T-helper 2 cell treated with Interferon-gamma antibody and Interleukin-4, amounts not matched to agents 5 μg/mL and 100 μg/mL, for 36 hours (primary cell): ENCODE results near the gene RAD51AP1.
"Not testable (repeated sequence)": the region's sequence is repeated elsewhere in the genome, so short reads cannot be mapped to it uniquely, and the experiment has no call there.

Experiments
- DNase-seq: peaks from one replicate; pipeline ENCODE4 v3.0.0; 2021; ENCODE audit warnings: low spot score
- H3K27ac Mint-ChIP-seq: one replicate; pipeline ENCODE4 v1.8.0; 2021; ENCODE audit warnings: mild to moderate bottlenecking, mixed read lengths
- H3K27me3 Mint-ChIP-seq: one replicate; pipeline ENCODE4 v1.8.0; 2021; ENCODE audit warnings: low read depth, mixed read lengths
- H3K36me3 Mint-ChIP-seq: one replicate; pipeline ENCODE4 v1.8.0; 2021; ENCODE audit warnings: low read depth, mixed read lengths
- H3K4me1 Mint-ChIP-seq: one replicate; pipeline ENCODE4 v1.8.0; 2021; ENCODE audit warnings: low read depth, mixed read lengths
- H3K4me3 Mint-ChIP-seq: one replicate; pipeline ENCODE4 v1.8.0; 2022; ENCODE audit warnings: mild to moderate bottlenecking, moderate library complexity, mixed read lengths
- H3K9me3 Mint-ChIP-seq: one replicate; pipeline ENCODE4 v1.8.0; 2021; ENCODE audit warnings: mixed read lengths

RAD51AP1 gene

DNA sequence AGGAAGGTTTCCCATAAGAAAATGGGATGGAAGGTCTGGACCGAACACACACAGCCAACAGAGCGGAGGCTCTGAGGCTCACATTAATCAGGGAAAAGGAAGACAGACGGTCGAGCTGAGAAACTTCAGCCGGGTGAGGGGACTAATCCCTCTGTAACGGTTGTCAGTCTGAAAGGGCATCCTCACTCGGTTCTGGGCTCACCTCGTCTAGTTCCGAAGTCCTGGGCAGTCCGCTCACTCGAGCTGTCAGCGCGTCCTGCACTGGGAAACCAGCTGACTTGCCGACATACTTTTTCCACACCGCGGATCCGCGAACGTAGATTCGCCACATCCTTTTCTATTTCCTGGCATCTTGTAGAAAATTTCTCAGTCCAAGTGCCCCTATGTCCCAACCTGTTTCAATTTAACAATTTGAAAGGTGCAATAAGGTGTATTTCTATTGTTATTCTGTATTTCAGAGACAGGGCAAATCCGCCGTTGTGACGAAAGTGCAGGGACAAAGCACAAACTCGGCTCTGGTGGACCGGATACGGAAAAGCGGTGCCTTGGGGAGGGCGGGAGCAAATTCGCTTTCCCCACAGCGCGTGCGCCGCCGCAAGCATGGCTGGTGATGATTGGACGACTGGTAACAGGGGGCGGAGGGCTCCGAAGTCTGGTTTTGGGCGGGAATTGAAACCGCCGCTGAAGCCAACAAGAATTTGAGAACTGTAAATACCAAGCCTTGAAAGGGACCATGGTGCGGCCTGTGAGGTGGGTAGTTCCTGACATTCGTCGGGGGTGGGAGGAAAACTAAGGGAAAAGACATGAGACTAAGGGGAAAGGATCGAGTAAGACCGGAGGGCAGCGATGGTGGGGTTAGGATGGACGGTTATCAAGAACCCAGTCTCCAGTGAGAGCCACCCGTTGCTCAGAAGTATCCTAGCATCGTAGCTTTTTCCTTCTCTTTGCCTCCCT is at the start of gene RAD51AP1:
TSS of gene RAD51AP1 (plus strand) at position 684 of the 954 bp plus-strand sequence. CDS start at position 734, 50 bp downstream.
- no peaks in the 10 kb centered on the region for H3K9me3 Mint-ChIP-seq
- peaks cover 9% of the 10 kb centered on the region for H3K36me3 Mint-ChIP-seq
- H3K27me3 Mint-ChIP-seq = no peaks in the 10 kb centered on the region
- peaks cover 31% of the 10 kb centered on the region for H3K4me1 Mint-ChIP-seq
- H3K27ac Mint-ChIP-seq = peak within 1 kb of the TSS; percentile 95
- peak; percentile 94 for DNase-seq
- peak within 1 kb of the TSS; percentile 96 for H3K4me3 Mint-ChIP-seq

DNA sequence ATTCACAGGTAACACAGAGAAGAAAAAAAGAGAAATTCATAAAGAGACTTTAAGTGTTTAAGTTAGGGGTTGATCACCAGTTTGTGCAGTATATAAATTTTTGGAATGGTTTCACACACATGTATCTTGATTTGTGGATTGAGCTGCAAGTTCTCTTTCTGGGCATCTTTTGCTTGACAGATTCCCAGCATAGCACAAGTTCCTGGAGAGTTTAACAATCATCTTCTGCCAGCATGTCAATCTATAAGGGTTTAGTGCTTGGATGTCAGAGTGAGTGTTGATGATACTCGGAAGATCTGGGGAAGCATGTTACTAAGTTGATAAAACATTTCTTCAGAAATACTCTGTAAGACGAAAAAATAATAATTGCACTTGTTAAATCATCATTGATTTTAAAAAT is 49.1 kb upstream of the RAD51AP1 start:
- no peaks in the 10 kb centered on the region for H3K27me3 Mint-ChIP-seq
- H3K36me3 Mint-ChIP-seq = peaks cover 20% of the 10 kb centered on the region
- no peak for DNase-seq
- H3K4me1 Mint-ChIP-seq = peaks cover 6% of the 10 kb centered on the region
- no peak overlapping the region for H3K27ac Mint-ChIP-seq
- H3K4me3 Mint-ChIP-seq = no peak overlapping the region
- no peaks in the 10 kb centered on the region for H3K9me3 Mint-ChIP-seq

DNA sequence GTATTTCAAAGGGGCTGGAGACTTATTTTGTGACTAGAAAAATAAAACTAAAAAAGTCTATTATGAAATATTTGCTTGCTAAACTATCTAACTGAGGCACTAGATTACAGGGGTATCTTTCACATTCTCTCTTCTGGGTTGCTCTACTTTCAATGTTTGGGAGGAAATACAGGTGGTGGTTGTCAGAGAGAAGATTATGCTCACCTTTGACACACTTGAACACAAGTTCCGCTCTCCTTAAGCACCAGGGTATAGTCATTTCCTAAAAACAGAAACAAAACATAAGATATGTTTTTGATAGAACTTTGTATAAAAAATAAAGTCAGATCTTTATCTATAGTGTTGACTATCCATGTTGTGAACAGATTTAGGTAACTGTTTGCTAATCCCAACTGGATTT is 47.7 kb upstream of the RAD51AP1 start:
- H3K4me3 Mint-ChIP-seq = no peak overlapping the region
- H3K4me1 Mint-ChIP-seq = peaks cover 3% of the 10 kb centered on the region
- DNase-seq = no peak
- H3K27ac Mint-ChIP-seq = no peak overlapping the region
- H3K9me3 Mint-ChIP-seq = no peaks in the 10 kb centered on the region
- H3K36me3 Mint-ChIP-seq = peaks cover 24% of the 10 kb centered on the region
- no peaks in the 10 kb centered on the region for H3K27me3 Mint-ChIP-seq

DNA sequence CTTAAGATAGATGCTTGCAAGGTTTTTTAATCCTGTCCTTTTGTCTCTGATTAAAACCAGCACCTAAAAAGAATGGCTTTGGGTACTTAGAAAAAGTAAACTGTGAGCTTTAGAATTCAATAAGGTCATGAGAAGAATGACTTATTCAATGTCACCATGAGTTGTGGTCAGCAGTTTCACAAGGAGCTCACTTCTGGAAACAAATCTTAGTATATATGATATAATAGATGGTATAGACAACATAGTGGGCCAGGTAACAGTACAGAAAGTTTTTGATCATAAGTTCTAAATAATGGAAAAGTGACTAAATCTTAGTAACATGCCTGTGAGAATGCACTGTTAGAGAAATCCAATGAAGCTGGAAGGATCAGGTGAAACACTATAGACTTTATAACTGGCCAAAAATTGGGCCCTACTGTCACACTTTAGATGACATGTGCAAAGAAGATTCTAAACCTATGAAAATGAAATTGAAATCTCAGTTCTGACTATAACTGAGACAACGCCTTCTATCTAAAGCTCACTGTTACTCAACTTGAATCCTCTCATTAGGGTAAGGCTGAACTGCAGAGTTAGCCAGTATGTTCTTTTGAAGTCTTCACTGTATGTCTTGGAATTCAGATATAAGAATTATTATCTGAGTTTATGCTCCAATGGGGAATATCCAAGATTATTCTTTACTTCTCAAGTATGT is 42.4 kb upstream of the RAD51AP1 start:
- Mint-ChIP-seq H3K9me3 (no peaks in the 10 kb centered on the region), H3K27ac (no peak overlapping the region), H3K36me3 (peaks cover 48% of the 10 kb centered on the region), H3K4me3 (no peak overlapping the region), H3K27me3 (no peaks in the 10 kb centered on the region), H3K4me1 (peaks cover 18% of the 10 kb centered on the region)
- no peak for DNase-seq

GRCh38 chr12:4499186-4499585 is 39.5 kb upstream of the RAD51AP1 start:
- no peak overlapping the region for H3K4me3 Mint-ChIP-seq
- no peaks in the 10 kb centered on the region for H3K9me3 Mint-ChIP-seq
- H3K27me3 Mint-ChIP-seq = no peaks in the 10 kb centered on the region
- H3K27ac Mint-ChIP-seq = no peak overlapping the region
- peaks cover 58% of the 10 kb centered on the region for H3K36me3 Mint-ChIP-seq
- no peak for DNase-seq
- peaks cover 18% of the 10 kb centered on the region for H3K4me1 Mint-ChIP-seq

DNA sequence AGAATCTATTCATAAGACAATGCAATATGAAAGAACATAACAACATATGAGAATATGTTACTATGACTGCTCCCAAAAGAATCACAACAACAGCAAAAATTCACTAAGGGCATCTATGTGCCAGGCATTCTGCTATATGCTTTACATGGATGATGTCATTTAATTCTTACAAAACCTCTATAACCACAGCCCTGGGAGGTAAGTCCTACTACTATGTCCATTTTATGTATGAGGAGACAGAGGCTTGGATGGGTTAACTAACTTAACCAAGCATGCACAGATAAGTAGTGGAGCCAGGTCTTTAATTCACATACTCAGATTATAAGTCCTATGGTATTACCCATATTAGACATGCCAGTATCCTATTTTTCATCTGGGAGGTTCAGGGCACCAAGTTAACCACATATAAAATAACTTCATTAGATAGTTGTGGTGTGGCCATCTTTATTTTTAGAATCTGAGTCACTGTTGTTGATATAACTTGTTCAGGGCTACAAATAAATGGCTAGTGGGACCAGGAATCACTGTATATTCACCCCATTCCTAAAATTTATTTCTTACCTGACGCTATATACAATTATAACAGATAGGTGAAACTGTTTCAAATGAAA is 33.2 kb upstream of the RAD51AP1 start:
- no peak overlapping the region for H3K4me3 Mint-ChIP-seq

DNA sequence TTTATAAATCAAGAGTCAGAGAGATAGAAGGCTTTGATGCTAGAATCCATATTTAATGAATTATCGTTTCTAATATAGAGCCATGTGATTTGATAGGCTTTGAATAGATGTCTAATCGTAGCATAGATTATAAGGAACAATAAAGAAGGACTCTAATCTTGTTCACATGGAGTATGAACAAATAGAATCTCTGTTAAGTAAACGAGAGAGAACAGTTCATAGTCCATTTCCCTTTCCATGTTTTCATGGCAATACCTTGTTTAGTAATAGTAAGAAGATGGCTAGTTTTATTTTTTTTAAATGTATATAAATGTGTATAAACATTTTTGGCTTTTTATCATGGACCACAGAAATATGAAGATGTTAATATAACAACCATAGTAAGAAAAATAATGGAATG is 32.3 kb upstream of the RAD51AP1 start:
- Mint-ChIP-seq H3K4me3 (peak overlapping the region; percentile 60), H3K4me1 (peaks cover 22% of the 10 kb centered on the region), H3K27ac (peak overlapping the region; percentile 83), H3K9me3 (no peaks in the 10 kb centered on the region), H3K27me3 (no peaks in the 10 kb centered on the region), H3K36me3 (peaks cover 26% of the 10 kb centered on the region)
- no peak for DNase-seq

More for the DNA sequence above, 33.2 kb upstream of the RAD51AP1 start:
- H3K4me1 Mint-ChIP-seq = peaks cover 22% of the 10 kb centered on the region
- no peaks in the 10 kb centered on the region for H3K9me3 Mint-ChIP-seq
- peak overlapping the region; percentile 33 for H3K27ac Mint-ChIP-seq
- H3K36me3 Mint-ChIP-seq = peaks cover 28% of the 10 kb centered on the region
- no peaks in the 10 kb centered on the region for H3K27me3 Mint-ChIP-seq
- DNase-seq = no peak

DNA sequence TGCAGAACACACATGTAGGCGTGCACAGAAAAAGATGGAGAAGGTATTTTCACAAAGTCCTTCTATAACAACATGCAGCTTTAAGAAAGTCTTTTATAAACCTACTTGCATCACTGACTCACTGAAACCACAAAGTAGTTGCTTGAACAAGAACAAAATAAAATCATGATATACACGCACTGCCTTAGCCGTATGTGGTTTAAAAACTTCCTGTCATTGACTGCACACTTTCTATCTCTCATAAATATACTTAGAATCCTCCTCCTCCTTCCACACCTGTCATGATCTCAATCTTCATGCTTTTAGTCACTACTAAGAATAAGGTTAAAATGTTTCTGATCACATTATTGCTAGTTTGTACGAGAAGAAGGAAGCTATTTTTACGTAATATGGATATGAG is 31.8 kb upstream of the RAD51AP1 start:
- H3K4me3 Mint-ChIP-seq = peak overlapping the region; percentile 60
- H3K27me3 Mint-ChIP-seq = no peaks in the 10 kb centered on the region
- peaks cover 22% of the 10 kb centered on the region for H3K4me1 Mint-ChIP-seq
- DNase-seq = peak; percentile 52
- peak overlapping the region; percentile 83 for H3K27ac Mint-ChIP-seq
- H3K9me3 Mint-ChIP-seq = no peaks in the 10 kb centered on the region
- H3K36me3 Mint-ChIP-seq = peaks cover 23% of the 10 kb centered on the region

DNA sequence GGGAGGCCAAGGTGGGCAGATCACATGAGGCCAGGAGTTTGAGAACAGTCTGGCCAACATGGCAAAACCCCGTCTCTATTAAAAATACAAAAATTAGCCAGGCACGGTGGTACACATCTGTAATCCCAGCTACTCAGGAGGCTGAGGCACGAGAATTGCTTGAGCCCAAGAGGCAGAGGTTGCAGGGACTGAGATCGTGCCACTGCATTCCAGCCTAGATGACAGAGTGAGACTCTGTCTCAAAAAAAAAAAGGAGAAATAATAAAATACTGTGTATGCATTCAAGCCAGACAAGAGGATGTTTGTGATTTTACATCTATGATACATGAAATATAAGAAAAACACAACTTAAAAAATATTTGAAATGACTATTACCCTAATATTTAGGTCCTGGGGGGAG is 30.2 kb upstream of the RAD51AP1 start:
- peaks cover 22% of the 10 kb centered on the region for H3K4me1 Mint-ChIP-seq
- not testable (repeated sequence) for DNase-seq, H3K27me3 Mint-ChIP-seq, H3K9me3 Mint-ChIP-seq
- H3K4me3 Mint-ChIP-seq = peak overlapping the region; percentile 79
- peak overlapping the region; percentile 85 for H3K27ac Mint-ChIP-seq
- peaks cover 18% of the 10 kb centered on the region for H3K36me3 Mint-ChIP-seq

DNA sequence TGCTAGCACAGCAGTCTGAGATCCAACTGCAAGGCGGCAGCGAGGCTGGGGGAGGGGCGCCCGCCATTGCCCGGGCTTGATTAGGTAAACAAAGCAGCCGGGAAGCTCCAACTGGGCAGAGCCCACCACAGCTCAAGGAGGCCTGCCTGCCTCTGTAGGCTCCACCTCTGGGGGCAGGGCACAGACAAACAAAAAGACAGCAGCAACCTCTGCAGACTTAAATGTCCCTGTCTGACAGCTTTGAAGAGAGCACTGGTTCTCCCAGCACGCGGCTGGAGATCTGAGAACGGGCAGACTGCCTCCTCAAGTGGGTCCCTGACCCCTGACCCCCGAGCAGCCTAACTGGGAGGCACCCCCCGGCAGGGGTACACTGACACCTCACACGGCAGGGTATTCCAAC is 29.4 kb upstream of the RAD51AP1 start:
- peaks cover 11% of the 10 kb centered on the region for H3K36me3 Mint-ChIP-seq
- H3K27me3 Mint-ChIP-seq = not testable (repeated sequence)

GRCh38 chr12:4518106-4518728 is 20.5 kb upstream of the RAD51AP1 start:
- no peak overlapping the region for H3K4me3 Mint-ChIP-seq
- H3K36me3 Mint-ChIP-seq = peaks cover 23% of the 10 kb centered on the region
- no peak for DNase-seq
- no peaks in the 10 kb centered on the region for H3K27me3 Mint-ChIP-seq
- H3K9me3 Mint-ChIP-seq = no peaks in the 10 kb centered on the region
- no peaks in the 10 kb centered on the region for H3K4me1 Mint-ChIP-seq
- H3K27ac Mint-ChIP-seq = no peak overlapping the region

More for the DNA sequence above, 29.4 kb upstream of the RAD51AP1 start:
- H3K4me1 Mint-ChIP-seq = peaks cover 22% of the 10 kb centered on the region
- not testable (repeated sequence) for H3K27ac Mint-ChIP-seq, H3K9me3 Mint-ChIP-seq, H3K4me3 Mint-ChIP-seq, DNase-seq

- H3K27me3 Mint-ChIP-seq, H3K4me3 Mint-ChIP-seq, DNase-seq, H3K9me3 Mint-ChIP-seq, H3K27ac Mint-ChIP-seq, H3K4me1 Mint-ChIP-seq: not testable (repeated sequence)
- peaks cover 23% of the 10 kb centered on the region for H3K36me3 Mint-ChIP-seq
Observed at GRCh38 chr12:4523443-4523842, 15.2 kb upstream of the RAD51AP1 start.

- H3K36me3 Mint-ChIP-seq = peaks cover 26% of the 10 kb centered on the region
- DNase-seq = no peak
- H3K4me1 Mint-ChIP-seq = peaks cover 3% of the 10 kb centered on the region
- H3K4me3 Mint-ChIP-seq = no peak overlapping the region
- no peaks in the 10 kb centered on the region for H3K9me3 Mint-ChIP-seq
- H3K27ac Mint-ChIP-seq = no peak overlapping the region
- H3K27me3 Mint-ChIP-seq = no peaks in the 10 kb centered on the region
Observed at GRCh38 chr12:4526923-4527546, 11.7 kb upstream of the RAD51AP1 start.
